Esophagus muscularis mucosa (tissue), 4 donors: ENCODE results near the gene S100A8. TPM values are rescaled to one million over a fixed set of nuclear protein-coding genes. Genes with fewer than 3 reads are reported as not detected.
A peak's percentile ranks its signal among the peaks of the same experiment; 100 is the strongest.

Source experiments
- DNase-seq: peaks from one replicate; pipeline ENCODE4 v3.0.0-alpha.2; 2017; ENCODE audit errors: extremely low spot score
- H3K27ac ChIP-seq, 4 donors: fragments of 200-600 bp; sonication (generic); replicated peaks in 1 of 4; 1 replicate in 3 of 4; 2 replicates in 1 of 4; pipeline ENCODE4 v1.5.1; 2016 to 2019; ENCODE audit warnings: mild to moderate bottlenecking in 1 of 4
- H3K27me3 ChIP-seq, 4 donors: fragments of 200-600 bp; sonication (generic); one replicate each; pipeline versions ENCODE4 v1.5.1 to v1.6.0; 2016 to 2019
- H3K36me3 ChIP-seq, 4 donors: fragments of 200-600 bp; sonication (generic); one replicate each; pipeline ENCODE4 v1.5.1; 2016 to 2019
- H3K4me1 ChIP-seq, 4 donors: fragments of 200-600 bp; sonication (generic); one replicate each; pipeline ENCODE4 v1.5.1; 2016 to 2019
- H3K4me3 ChIP-seq, 4 donors: fragments of 200-600 bp; sonication (generic); 1 replicate in 2 of 4; 2 replicates in 2 of 4; pipeline ENCODE4 v1.5.1; 2016 to 2019; ENCODE audit warnings: mild to moderate bottlenecking in 4 of 4, moderate library complexity in 1 of 4
- H3K9me3 ChIP-seq, 4 donors: fragments of 200-600 bp; sonication (generic); 1 replicate in 3 of 4; 2 replicates in 1 of 4; pipeline ENCODE4 v1.5.1; 2016 to 2019
- EP300 ChIP-seq: sonication (generic); formaldehyde crosslinking; IDR thresholded peaks from one replicate; pipeline ENCODE4 v1.6.1; 2017; ENCODE audit warnings: antibody characterized with exemption
- POLR2A ChIP-seq: fragments of 450-650 bp; IDR thresholded peaks from one replicate; pipeline ENCODE4 v1.6.1; 2017; ENCODE audit warnings: antibody characterized with exemption, moderate library complexity, mild to moderate bottlenecking, low read depth
- POLR2AphosphoS5 ChIP-seq, 2 donors: sonication (generic); formaldehyde crosslinking; IDR thresholded peaks; one replicate each; pipeline ENCODE4 v1.6.1; 2017; ENCODE audit warnings: antibody characterized with exemption in 2 of 2
- WGBS: methylation state at CpG from one replicate; pipeline ENCODE4 v1.1.5; 2018; 5-methylcytosine and 5-hydroxymethylcytosine counted together
- intact Hi-C: fragments of 100-400 bp; cut with DNase I; formaldehyde crosslinking; loops from one replicate; pipeline ENCODE4 v1.15.1; 2023
- total RNA-seq, 4 donors: library from RNA; depleted of rRNA; stranded (reverse); fragments of >200 nt; gene quantifications; one replicate each; pipeline versions ENCODE4 v1.1.0 to v1.2.1, GENCODE V29; 2016
- TF ChIP-seq, protein P1 (sequence below), 3 experiments: fragments of 200-600 bp in 2 of 3; fragments of 450-650 bp in 1 of 3; sonication (generic) in 2 of 3; IDR thresholded peaks; one replicate each; pipeline ENCODE4 v1.5.1; 2017 to 2019; ENCODE audit warnings: antibody characterized with exemption in 3 of 3, mild to moderate bottlenecking in 2 of 3, moderate library complexity in 1 of 3

Gene S100A8
- total RNA-seq, 4 donors from 2014 or later: 9.9 to 155 (median 12.0) TPM

DNA sequence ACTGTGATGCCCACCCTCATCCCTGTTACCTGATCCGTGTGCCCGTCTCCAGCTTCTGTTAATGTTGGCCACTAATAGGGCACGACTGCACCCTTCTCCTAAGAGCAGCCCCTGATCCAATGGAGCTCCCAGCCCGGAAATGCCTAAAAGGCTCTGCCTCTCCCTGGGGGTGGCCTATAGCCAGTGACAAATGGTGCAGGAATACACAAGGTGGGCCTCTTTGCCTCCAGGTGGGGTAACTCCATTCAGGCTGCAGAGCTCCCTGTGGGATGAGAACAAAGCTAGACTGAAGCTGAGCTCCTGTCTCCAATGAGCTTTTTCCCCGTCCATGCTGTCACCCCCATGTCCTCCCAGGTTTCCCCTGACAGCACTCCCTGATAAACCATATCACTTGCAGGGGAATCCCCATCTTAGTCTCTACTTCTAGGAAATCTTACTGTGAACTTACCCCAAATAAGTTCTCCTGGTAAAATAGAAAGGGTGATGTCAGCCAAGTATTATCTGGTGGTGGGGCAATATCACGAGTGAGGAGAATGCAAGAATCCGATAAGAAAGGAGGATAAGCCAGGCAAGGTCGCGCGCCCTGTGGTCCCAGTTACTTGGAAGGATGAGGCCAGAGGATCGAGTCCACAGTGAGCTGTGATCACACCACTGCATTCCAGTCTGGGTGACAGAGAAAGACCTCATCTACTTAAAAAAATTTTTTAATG, 44.0 kb upstream of the S100A8 start:
- Histone ChIP-seq H3K36me3 (no peaks in the 10 kb centered on the region), H3K27ac (no peak overlapping the region), H3K27me3 (peaks cover 0 to 23% (median 0%) of the 10 kb centered on the region in 4 donors), H3K4me1 (no peaks in the 10 kb centered on the region), H3K4me3 (no peak overlapping the region), H3K9me3 (no peaks in the 10 kb centered on the region)
- intact Hi-C loops: no loop called here
- TF ChIP-seq, protein P1, sequence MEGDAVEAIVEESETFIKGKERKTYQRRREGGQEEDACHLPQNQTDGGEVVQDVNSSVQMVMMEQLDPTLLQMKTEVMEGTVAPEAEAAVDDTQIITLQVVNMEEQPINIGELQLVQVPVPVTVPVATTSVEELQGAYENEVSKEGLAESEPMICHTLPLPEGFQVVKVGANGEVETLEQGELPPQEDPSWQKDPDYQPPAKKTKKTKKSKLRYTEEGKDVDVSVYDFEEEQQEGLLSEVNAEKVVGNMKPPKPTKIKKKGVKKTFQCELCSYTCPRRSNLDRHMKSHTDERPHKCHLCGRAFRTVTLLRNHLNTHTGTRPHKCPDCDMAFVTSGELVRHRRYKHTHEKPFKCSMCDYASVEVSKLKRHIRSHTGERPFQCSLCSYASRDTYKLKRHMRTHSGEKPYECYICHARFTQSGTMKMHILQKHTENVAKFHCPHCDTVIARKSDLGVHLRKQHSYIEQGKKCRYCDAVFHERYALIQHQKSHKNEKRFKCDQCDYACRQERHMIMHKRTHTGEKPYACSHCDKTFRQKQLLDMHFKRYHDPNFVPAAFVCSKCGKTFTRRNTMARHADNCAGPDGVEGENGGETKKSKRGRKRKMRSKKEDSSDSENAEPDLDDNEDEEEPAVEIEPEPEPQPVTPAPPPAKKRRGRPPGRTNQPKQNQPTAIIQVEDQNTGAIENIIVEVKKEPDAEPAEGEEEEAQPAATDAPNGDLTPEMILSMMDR (IDR thresholded peaks at IDR 0.05): no peak
- no peak for TF ChIP-seq POLR2AphosphoS5 (IDR thresholded peaks at IDR 0.05)
- TF ChIP-seq POLR2A: no peak
- TF ChIP-seq EP300: no peak
- WGBS: 80% methylated on average over 11 of the region's 11 CpGs
- no peak for DNase-seq

- peak; percentile 86 for DNase-seq
- Histone ChIP-seq H3K4me1 (no peaks in the 10 kb centered on the region), H3K36me3 (no peaks in the 10 kb centered on the region), H3K9me3 (no peaks in the 10 kb centered on the region), H3K4me3 (no peak overlapping the region), H3K27me3 (peaks cover 0 to 35% (median 0%) of the 10 kb centered on the region in 4 donors), H3K27ac (no peak overlapping the region)
- intact Hi-C loops: no loop called here
- WGBS: 73% methylated on average over 7 of the region's 9 CpGs
- TF ChIP-seq POLR2AphosphoS5 (IDR thresholded peaks at IDR 0.05) (no peak), EP300 (no peak), POLR2A (no peak)
- TF ChIP-seq, protein P1 (IDR thresholded peaks at IDR 0.05): no peak
Measured at GRCh38 chr1:153432874-153433681, 42.2 kb upstream of the S100A8 start.

GRCh38 chr1:153431928-153432327, 41.1 kb upstream of the S100A8 start:
- intact Hi-C loops: no loop called here
- TF ChIP-seq, protein P1 (IDR thresholded peaks at IDR 0.05): no peak
- no peak for TF ChIP-seq POLR2A
- no peak for TF ChIP-seq POLR2AphosphoS5 (IDR thresholded peaks at IDR 0.05)
- TF ChIP-seq EP300: no peak
- no peaks in the 10 kb centered on the region for H3K36me3 ChIP-seq
- peak; percentile 86 for DNase-seq
- H3K27ac ChIP-seq: no peak overlapping the region
- H3K4me3 ChIP-seq: no peak overlapping the region
- no peaks in the 10 kb centered on the region for H3K4me1 ChIP-seq
- no peaks in the 10 kb centered on the region for H3K9me3 ChIP-seq
- peaks cover 0 to 40% (median 0%) of the 10 kb centered on the region in 4 donors for H3K27me3 ChIP-seq
- 55% methylated on average over 4 of the region's 4 CpGs for WGBS

DNA sequence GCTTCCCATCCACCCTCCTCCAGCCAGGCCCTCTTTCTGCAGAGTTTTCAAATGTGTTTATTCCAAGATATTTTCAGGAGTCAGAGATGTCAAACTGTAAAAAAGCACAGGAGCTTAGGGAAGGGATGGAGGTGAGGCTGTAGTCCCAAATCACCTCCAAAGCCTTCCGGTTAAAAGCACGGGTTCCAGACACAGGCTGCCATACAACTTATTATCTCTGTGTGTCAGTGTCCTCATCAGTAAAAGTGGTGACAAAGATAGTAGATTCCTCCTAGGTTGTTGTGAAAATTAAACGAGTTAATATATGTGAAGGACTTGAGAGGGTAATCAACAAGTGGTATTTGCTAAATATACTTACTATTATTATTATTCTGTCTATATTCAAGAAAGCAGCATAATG, 40.6 kb upstream of the S100A8 start:
- Histone ChIP-seq H3K27ac (no peak overlapping the region), H3K27me3 (peaks cover 0 to 40% (median 0%) of the 10 kb centered on the region in 4 donors), H3K4me1 (no peaks in the 10 kb centered on the region), H3K36me3 (no peaks in the 10 kb centered on the region), H3K9me3 (no peaks in the 10 kb centered on the region), H3K4me3 (no peak overlapping the region)
- TF ChIP-seq POLR2AphosphoS5 (IDR thresholded peaks at IDR 0.05) (no peak), POLR2A (no peak)
- DNase-seq: peak; percentile 64
- intact Hi-C loops: no loop called here
- 84% methylated on average over 3 of the region's 3 CpGs for WGBS

GRCh38 chr1:153431002-153431401, 40.1 kb upstream of the S100A8 start:
- intact Hi-C loops: no loop called here
- Histone ChIP-seq H3K36me3 (no peaks in the 10 kb centered on the region), H3K27me3 (peaks cover 0 to 40% (median 0%) of the 10 kb centered on the region in 4 donors), H3K27ac (no peak overlapping the region), H3K4me3 (no peak overlapping the region), H3K9me3 (no peaks in the 10 kb centered on the region), H3K4me1 (no peaks in the 10 kb centered on the region)
- DNase-seq: no peak
- WGBS: 87% methylated on average over 17 of the region's 17 CpGs
- TF ChIP-seq EP300 (no peak), POLR2A (no peak)
